ENCODE data around the gene UBE2H.
"Not testable (repeated sequence)": the region's sequence is repeated elsewhere in the genome, so short reads cannot be mapped to it uniquely, and the experiment has no call there.

UBE2H gene

GRCh38 chr7:129870668-129871067 lies 82.1 kb downstream of the UBE2H start:
- no peak for DNase-seq

GRCh38 chr7:129866251-129866650 lies 86.5 kb downstream of the UBE2H start:
- no peak for DNase-seq

- DNase-seq: no peak
These were observed 86.9 kb downstream of the UBE2H start for GRCh38 chr7:129865925-129866201.

DNA sequence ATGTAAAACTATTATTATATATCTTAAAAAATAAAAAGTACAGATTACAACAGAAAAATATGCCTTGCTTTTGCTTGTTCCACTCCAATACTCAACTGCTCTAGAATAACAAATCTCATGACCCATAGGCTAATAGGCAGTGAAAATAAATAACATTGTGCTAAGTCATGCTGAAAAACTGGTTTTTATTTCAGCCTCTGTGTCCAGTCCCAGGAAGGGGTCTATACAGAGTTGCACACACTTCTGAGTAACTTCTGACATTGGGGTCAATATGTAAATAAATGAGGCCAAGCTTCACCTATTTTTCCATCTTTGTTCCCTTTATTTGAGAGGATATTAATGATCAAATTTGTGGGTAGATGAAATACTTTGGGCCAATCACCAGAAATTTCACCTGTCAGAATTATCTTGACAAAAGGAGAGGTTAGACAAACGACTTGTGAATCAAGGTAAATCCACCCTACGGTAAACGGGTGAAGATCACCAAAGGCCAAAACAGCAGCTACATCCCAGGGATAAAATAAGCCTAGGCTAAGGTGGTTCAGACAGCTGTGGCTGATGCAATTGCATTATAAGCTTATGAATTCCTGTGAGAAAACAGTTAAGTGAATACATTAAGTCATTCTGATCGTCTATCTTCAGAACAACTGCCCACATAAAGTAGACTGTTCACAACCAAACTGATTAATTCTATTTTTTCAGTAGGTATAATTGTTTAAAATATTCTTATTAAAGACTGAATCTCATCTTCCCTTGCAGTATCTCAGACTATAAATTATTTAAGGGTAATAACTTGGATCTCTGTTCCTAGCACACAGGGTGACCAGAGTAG lies 87.5 kb downstream of the UBE2H start:
- no peak for DNase-seq

DNA sequence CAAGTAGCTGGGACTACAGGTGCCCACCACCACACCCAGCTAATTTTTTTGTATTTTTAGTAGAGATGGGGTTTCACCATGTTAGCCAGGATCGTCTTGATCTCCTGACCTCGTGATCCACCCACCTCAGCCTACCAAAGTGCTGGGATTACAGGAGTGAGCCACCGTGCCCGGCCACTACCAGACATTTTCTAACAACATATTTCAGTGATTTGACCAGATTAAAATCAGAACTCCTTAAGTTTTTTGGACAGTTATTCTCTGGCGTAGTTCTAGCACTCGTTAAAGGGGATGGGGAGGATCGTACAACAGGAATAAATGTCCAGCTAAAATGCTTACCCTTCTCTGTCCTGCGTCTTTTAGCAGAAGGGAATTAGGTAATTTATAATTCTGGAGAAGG lies 88.1 kb downstream of the UBE2H start:
- DNase-seq: not testable (repeated sequence)

GRCh38 chr7:129864042-129864441 lies 88.7 kb downstream of the UBE2H start:
- DNase-seq: no peak

DNA sequence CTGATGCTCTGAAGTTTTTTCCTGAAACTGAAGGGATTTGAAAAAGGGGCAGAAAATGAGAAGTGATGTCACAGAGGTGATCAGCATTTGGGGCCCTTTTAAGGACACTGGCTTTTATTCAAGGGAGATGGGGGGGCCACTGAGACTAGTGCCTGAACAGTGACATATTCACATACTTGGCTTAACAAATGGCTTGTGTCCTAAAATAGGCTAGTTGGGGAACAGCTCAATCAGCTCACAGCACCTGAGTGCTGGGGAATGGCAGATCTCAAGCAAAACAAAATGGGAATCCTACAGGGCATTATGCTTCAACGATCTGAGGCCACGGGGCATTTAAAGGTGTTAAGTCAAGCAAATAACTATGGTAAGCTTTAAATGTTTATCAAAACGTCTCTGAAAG lies 90.1 kb downstream of the UBE2H start:
- no peak for DNase-seq

DNA sequence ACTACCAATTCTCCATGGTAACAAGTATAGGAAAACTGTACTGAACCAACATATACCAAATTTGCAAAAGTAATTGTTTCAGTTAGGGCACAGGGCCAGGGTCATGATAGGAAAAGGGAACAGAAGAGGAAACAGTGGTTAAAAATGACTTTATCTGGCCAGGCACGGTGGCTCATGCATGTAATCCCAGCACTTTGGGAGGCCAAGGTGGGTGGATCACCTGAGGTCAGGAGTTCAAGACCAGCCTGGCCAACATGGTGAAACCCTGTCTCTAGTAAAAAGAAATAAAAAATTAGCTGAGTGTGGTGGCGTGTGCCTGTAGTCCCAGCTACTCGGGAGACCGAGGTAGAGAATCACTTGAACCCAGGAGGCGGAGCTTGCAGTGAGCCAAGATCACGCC lies 92.0 kb downstream of the UBE2H start:
- not testable (repeated sequence) for DNase-seq

DNA sequence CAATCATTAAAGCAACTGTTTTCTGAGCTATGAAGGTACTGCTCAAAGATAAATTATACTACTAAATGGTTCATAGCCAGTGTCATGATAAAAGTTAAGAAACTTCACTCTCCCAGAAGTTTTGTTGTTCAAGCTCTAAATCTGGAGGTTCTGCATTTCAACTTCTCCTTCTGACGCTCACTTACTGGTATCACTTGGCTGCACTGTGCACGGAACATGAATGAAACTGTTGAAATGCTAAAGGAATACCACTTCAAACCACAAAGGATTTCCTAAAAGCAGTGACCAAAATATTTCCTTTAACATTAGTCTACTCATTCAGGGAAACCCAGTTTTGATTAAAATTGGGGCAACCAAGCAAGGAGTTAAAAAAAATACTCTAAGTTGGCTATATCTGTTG lies 93.6 kb downstream of the UBE2H start:
- DNase-seq: no peak

DNA sequence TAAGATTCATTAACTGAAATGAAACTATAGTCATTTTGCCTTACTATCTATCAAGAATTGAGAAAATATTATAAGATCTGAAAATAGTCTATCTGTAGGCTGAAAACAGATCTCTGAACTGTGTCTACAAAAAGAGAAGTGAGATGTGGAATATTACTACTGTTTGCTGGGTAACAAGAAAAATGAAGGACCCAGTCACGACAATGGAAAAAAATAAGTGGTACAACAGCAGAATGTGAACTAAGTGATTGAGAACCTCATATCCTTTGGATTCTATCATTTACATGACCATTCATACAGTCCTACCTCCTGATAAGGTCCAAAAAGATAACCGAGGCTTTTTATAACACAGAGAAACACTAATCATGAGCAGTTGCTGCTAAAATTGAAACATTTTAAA lies 94.3 kb downstream of the UBE2H start:
- no peak for DNase-seq

GRCh38 chr7:129857313-129857712 lies 95.4 kb downstream of the UBE2H start:
- no peak for DNase-seq

DNA sequence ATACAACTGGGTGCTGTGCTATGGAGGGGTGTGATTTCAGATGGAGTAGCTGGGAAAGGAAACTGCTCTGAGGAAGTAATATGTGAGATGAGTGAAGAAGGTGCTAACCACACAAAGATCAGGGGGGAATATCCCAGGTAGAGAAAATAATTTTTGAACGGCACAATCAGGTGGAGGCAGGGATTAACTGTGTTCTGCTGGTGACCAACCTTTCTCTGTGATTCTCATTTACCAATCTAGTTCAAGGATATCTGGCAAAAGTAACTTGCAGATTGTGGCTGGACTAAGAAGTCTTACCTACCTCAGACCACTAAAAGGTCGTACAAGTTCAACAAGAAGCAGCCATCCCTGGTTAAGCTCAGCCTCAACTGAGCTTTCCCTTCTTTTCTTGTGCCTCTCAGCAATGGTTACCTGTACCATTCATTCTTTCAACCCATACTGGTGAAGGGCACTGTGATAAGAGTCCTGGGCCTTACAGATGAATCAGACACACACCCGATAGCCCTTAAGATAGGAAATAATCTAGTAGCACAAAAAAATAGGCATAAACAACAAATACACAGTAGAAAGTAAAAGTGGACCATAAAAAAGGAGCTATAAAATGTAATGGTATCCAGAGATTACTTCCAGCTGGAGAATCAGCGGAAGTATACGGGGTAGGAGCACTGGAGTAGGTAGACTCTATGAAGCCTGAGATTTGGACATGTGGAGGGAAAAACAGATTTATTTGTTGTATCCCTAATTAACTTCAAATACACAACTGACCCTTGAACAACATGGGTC lies 96.6 kb downstream of the UBE2H start:
- DNase-seq: no peak

- no peak for DNase-seq
These were observed 97.5 kb downstream of the UBE2H start for GRCh38 chr7:129855234-129855673.

GRCh38 chr7:129854401-129854800 lies 98.4 kb downstream of the UBE2H start:
- DNase-seq: no peak

DNA sequence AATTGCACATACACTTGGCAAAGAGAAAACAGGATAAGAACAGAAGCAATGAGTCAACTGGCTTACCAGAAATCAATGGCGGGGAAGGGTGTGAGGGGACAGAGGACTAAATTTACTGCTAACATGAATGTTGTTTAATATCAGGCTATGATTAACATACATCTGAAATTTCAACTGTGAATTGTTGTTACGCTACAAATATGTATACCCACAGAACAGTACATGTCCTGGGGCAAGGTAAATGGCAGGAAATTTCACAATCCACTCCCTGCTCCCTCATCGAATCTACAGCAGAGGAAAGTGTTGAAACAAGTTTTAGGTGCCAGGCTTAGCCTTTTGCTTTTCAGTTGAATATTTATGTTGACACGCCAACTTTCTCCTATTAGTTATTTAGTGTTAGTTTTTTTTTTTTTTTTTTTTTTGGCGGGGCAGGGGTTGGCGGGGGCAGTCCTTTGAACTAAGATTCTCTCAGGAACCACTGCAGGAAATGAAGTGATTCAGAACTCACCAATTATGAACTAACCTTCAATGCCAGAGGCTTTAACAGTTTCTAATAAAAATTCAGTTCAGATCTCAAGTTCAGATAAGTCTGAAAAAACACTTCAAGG lies 99.0 kb downstream of the UBE2H start:
- DNase-seq: no peak

DNA sequence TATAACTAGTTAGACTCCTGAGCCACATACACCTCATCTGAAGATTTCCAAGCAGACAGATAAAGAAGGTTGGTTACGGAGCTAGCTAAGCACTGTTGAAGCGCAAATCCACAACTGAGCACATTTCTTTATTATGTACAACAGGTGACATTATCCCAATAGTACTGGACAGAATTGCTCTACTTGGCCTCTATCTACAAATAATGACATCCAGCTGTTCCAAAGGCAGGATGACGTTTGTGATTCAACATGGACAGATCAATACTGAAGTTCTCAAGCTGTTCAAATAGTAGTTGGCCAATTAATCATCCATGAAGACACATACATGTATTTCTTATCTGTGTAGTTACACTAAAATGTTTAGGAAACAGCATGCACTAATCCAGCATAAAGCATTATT lies 101.0 kb downstream of the UBE2H start:
- no peak for DNase-seq

GRCh38 chr7:129851174-129851573 lies 101.6 kb downstream of the UBE2H start:
- no peak for DNase-seq

DNA sequence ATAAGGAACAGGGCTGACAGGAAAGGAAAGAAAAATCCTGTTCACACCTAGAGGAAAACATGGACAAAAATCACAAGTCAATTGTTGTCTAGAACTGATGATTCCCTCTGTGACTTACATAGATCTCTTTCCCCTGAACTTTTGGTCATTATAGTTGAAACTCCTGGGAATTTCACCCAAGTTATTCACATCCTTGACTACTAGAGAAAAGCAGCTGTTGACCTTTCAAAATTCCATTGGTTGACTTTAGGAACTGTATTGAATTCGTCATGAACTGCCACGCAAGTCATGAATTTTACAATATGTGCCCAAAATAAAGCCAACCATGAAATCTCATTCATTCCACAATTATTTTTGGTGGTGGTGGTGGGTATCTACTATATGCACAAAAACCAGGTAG lies 104.3 kb downstream of the UBE2H start:
- DNase-seq: no peak

DNA sequence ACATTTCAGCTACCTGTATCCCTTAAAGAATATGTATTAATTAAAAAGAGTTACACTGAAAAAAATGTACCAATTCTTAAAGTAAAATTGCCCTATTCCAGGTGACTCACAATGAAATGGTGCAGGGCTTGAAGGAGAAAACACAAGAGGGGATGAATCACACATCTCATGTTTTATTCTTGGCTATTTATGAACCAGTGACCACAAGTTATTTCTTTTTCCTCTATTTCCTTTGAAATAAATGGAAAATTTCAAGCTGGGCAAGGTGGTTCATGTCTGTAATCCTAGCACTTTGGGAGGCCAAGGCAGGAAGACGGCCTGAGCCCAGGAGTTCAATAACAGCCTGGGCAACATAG lies 106.8 kb downstream of the UBE2H start:
- DNase-seq: no peak

- DNase-seq: no peak
These were observed 107.4 kb downstream of the UBE2H start for GRCh38 chr7:129845178-129845971.

DNA sequence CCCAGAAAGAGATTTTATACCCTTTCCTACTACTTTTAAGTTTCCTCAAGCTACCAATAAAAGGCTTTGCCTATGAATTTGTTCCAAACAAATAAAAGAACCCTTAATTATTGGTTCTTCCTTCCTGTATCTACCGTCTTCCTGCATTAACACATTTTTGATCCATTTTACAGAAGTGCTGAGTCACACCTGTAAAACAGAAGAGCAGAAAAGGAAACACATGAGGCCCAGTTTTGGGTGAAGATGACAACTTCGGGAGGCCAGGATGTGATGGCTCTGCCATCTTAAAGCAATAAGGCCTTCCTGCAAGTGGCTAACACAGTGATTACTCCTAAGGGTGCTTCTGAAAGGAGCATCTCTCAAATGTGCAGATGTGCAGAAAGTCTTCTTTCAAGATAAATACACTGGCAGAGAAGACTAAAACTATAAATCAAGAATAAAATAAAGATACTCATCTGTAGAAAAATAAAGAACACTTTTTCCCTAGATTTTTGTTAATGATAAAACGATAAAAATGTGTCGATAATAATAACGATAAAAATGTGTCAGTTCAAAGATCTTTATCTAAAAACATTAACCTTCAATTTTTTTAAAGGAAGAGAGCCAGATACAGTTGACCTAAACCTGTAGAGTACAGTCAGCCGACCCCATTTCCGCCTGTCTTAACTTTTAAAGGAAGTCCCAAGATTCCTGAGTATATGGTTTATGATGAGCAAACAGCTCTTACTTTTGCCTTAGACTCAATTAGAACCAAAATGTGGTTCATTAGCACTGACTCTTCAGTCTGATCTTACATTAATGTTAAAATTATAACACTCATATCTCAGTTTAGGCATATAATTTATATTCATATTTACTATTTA lies 108.6 kb downstream of the UBE2H start:
- DNase-seq: no peak

- no peak for DNase-seq
These were observed 109.3 kb downstream of the UBE2H start for GRCh38 chr7:129843365-129843898.
